GM23338 (cell line): ENCODE measurements around the gene LIPG. TPM values are rescaled to one million over a fixed set of nuclear protein-coding genes. Genes with fewer than 3 reads are reported as not detected.

ENCODE experiments used
- ATAC-seq: fragments of 200-7000 bp; cut with Tn5 transposase; 3 replicates; pipeline ENCODE4 v1.9.1; 2020
- DNase-seq: peaks from one replicate; pipeline ENCODE4 v3.0.0-alpha.2; 2015; ENCODE audit warnings: low spot score
- H2AFZ ChIP-seq: fragments of 200-600 bp; sonication (generic); 2 replicates; pipeline ENCODE4 v1.8.0; 2016; ENCODE audit warnings: antibody characterized with exemption, mild to moderate bottlenecking, moderate library complexity
- H3F3A ChIP-seq: fragments of 200-600 bp; sonication (generic); replicated peaks from 2 replicates; pipeline ENCODE4 v1.8.0; 2017; ENCODE audit warnings: antibody characterized with exemption, mixed run types, low read depth
- H3K27ac ChIP-seq: fragments of 200-600 bp; sonication (generic); 2 replicates; pipeline ENCODE4 v1.6.1; 2016; ENCODE audit warnings: low read depth
- H3K27me3 ChIP-seq: fragments of 200-600 bp; sonication (generic); 2 replicates; pipeline ENCODE4 v1.8.0; 2016; ENCODE audit warnings: mild to moderate bottlenecking, mixed run types, moderate library complexity; ENCODE audit not compliant: insufficient read depth
- H3K36me3 ChIP-seq: fragments of 200-600 bp; sonication (generic); 2 replicates; pipeline ENCODE4 v1.8.0; 2016; ENCODE audit warnings: mild to moderate bottlenecking; ENCODE audit not compliant: insufficient read depth
- H3K4me1 ChIP-seq: fragments of 200-600 bp; sonication (generic); 2 replicates; pipeline ENCODE4 v1.8.0; 2016; ENCODE audit warnings: mild to moderate bottlenecking, moderate library complexity; ENCODE audit not compliant: insufficient read depth
- H3K4me2 ChIP-seq: fragments of 200-600 bp; sonication (generic); 2 replicates; pipeline ENCODE4 v1.7.1; 2017; ENCODE audit warnings: mixed run types
- H3K4me3 ChIP-seq: fragments of 200-600 bp; sonication (generic); 2 replicates; pipeline ENCODE4 v1.6.1; 2016; ENCODE audit warnings: mixed run types
- H3K79me2 ChIP-seq: fragments of 200-600 bp; sonication (generic); replicated peaks from 2 replicates; pipeline ENCODE4 v1.8.0; 2017; ENCODE audit warnings: mild to moderate bottlenecking; ENCODE audit not compliant: insufficient read depth
- H3K9me2 ChIP-seq: fragments of 200-600 bp; sonication (generic); 2 replicates; pipeline ENCODE4 v1.8.0; 2017; ENCODE audit not compliant: insufficient read depth
- H4K20me1 ChIP-seq: fragments of 200-600 bp; sonication (generic); replicated peaks from 2 replicates; pipeline ENCODE4 v1.8.0; 2017; ENCODE audit warnings: mild to moderate bottlenecking; ENCODE audit not compliant: insufficient read depth
- H3K27ac Mint-ChIP-seq: 2 replicates; pipeline ENCODE4 v1.8.0; 2020; ENCODE audit warnings: inconsistent platforms, mild to moderate bottlenecking, moderate library complexity, mixed read lengths
- H3K27me3 Mint-ChIP-seq: 3 replicates; pipeline ENCODE4 v1.8.0; 2022; ENCODE audit warnings: low read depth, mild to moderate bottlenecking, moderate library complexity, mixed read lengths, inconsistent platforms; ENCODE audit not compliant: insufficient read depth, poor library complexity
- H3K36me3 Mint-ChIP-seq: 3 replicates; pipeline ENCODE4 v1.8.0; 2021; ENCODE audit warnings: low read depth, mild to moderate bottlenecking, inconsistent platforms, moderate library complexity, mixed read lengths
- H3K4me1 Mint-ChIP-seq: 3 replicates; pipeline ENCODE4 v1.8.0; 2020; ENCODE audit warnings: mild to moderate bottlenecking, inconsistent platforms, mixed read lengths
- H3K4me3 Mint-ChIP-seq: 3 replicates; pipeline ENCODE4 v1.8.0; 2021; ENCODE audit warnings: moderate library complexity, mild to moderate bottlenecking, inconsistent platforms, mixed read lengths
- H3K9me3 Mint-ChIP-seq: 3 replicates; pipeline ENCODE4 v1.8.0; 2020; ENCODE audit warnings: moderate library complexity, mild to moderate bottlenecking, inconsistent platforms, mixed read lengths
- EZH2 ChIP-seq: fragments of 200-600 bp; sonication (generic); IDR thresholded peaks from one replicate; pipeline ENCODE4 v1.8.0; 2017; ENCODE audit warnings: antibody characterized with exemption, mild to moderate bottlenecking, low read depth; ENCODE audit not compliant: unreplicated experiment
- EZH2phosphoT487 ChIP-seq: fragments of 200-600 bp; sonication (generic); IDR thresholded peaks from one replicate; pipeline ENCODE4 v1.8.1; 2018; ENCODE audit warnings: antibody characterized with exemption; ENCODE audit not compliant: unreplicated experiment
- JUNB ChIP-seq: IDR thresholded peaks from one replicate; pipeline ENCODE4 v1.6.1; 2016; ENCODE audit warnings: antibody characterized with exemption; ENCODE audit not compliant: unreplicated experiment
- NANOG ChIP-seq: IDR thresholded peaks from 2 replicates; pipeline ENCODE4 v1.6.1; 2016; ENCODE audit warnings: antibody characterized with exemption, borderline replicate concordance
- POLR2AphosphoS5 ChIP-seq: IDR thresholded peaks from 2 replicates; pipeline ENCODE4 v1.6.1; 2016; ENCODE audit warnings: antibody characterized with exemption, low read depth
- STAT1 ChIP-seq: IDR thresholded peaks from one replicate; pipeline ENCODE4 v1.6.1; 2016; ENCODE audit warnings: antibody characterized with exemption; ENCODE audit not compliant: unreplicated experiment
- ZNF114 ChIP-seq: fragments of 250-450 bp; sonication (Bioruptor Pico); IDR thresholded peaks from 2 replicates; pipeline ENCODE4 v1.5.0; 2020; ENCODE audit warnings: mild to moderate bottlenecking, moderate library complexity
- ZNF331 ChIP-seq: fragments of 250-450 bp; sonication (Bioruptor Pico); IDR thresholded peaks from 2 replicates; pipeline ENCODE4 v1.5.0; 2020; ENCODE audit warnings: low read depth, mild to moderate bottlenecking, moderate library complexity
- polyA plus RNA-seq: library from polyadenylated mRNA; unstranded; fragments of >200 nt; fragmentation: Nextera tagmentation; extraction: Ambion mirVana; gene quantifications from 2 replicates; pipeline ENCODE4 v1.2.1, GENCODE V29; 2016
- total RNA-seq: library from RNA; depleted of rRNA; stranded (reverse); fragments of >200 nt; shearing (Covaris generic); gene quantifications from 2 replicates; pipeline ENCODE4 v1.2.3, GENCODE V29; 2014
- TF ChIP-seq, protein P1 (sequence below): fragments of 250-450 bp; sonication (Bioruptor Pico); IDR thresholded peaks from 2 replicates; pipeline ENCODE4 v1.5.0; 2020; ENCODE audit warnings: mild to moderate bottlenecking, moderate library complexity
- TF ChIP-seq, protein P2 (sequence below): IDR thresholded peaks from 2 replicates; pipeline ENCODE4 v1.6.1; 2016; ENCODE audit warnings: antibody characterized with exemption
- TF ChIP-seq, protein P3 (sequence below), 2 experiments: fragments of 200-600 bp in 1 of 2; sonication (generic) in 1 of 2; conservative IDR thresholded peaks; 2 replicates each; pipeline versions ENCODE4 v1.5.1 to v1.6.1; 2016 to 2017; ENCODE audit warnings: antibody characterized with exemption in 2 of 2, low read depth in 2 of 2, mild to moderate bottlenecking in 2 of 2, moderate library complexity in 1 of 2
- TF ChIP-seq, protein P4 (sequence below): IDR thresholded peaks from one replicate; pipeline ENCODE4 v1.6.1; 2018; ENCODE audit warnings: antibody characterized with exemption; ENCODE audit not compliant: unreplicated experiment

LIPG gene
- total and polyA plus RNA-seq, 2 experiments from 2014 or later: 4.9 to 17.7 TPM

DNA sequence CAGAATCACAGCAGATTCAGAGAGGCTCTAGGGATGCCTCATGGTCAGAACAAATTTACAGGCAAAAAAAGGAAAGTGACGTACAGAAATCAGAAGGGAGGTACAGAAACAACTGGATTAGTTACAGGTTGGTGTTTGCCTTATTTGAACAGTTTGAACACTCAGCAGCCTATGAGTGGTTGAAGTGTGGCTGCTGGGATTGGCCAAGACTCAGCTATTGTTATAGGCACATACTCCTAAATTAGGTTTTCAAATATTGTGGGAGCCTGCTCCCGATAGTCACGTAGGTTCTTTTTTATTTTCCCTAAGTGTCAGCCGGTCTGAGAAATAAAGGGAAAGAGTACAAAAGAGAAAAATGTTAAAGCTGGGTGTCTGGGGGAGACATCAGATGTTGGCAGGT, 8.9 kb upstream of the LIPG start:
- H3K4me1 ChIP-seq: no peaks in the 10 kb centered on the region
- H3K9me2 ChIP-seq: 0 out of 2 replicates have a peak, but pooled peaks cover 9% of the 10 kb centered on the region
- DNase-seq (no peak), ATAC-seq (no peak)
- no peaks in the 10 kb centered on the region for H3K79me2 ChIP-seq
- peaks cover 8% of the 10 kb centered on the region for H3K4me1 Mint-ChIP-seq
- H3K4me3 ChIP-seq: no peak overlapping the region
- H3K27ac ChIP-seq: no peak overlapping the region
- no peak overlapping the region for H2AFZ ChIP-seq
- peaks cover 3% of the 10 kb centered on the region for H3K27me3 Mint-ChIP-seq
- H4K20me1 ChIP-seq: no peaks in the 10 kb centered on the region; the same call in 1 of the 2 replicates
- no peaks in the 10 kb centered on the region for H3K27me3 ChIP-seq
- H3K36me3 Mint-ChIP-seq: peaks cover 29% of the 10 kb centered on the region
- H3K36me3 ChIP-seq: no peaks in the 10 kb centered on the region
- no peaks in the 10 kb centered on the region for H3F3A ChIP-seq
- H3K9me3 Mint-ChIP-seq: peaks cover 39% of the 10 kb centered on the region
- H3K4me3 Mint-ChIP-seq: no peak overlapping the region
- TF ChIP-seq, protein P1, sequence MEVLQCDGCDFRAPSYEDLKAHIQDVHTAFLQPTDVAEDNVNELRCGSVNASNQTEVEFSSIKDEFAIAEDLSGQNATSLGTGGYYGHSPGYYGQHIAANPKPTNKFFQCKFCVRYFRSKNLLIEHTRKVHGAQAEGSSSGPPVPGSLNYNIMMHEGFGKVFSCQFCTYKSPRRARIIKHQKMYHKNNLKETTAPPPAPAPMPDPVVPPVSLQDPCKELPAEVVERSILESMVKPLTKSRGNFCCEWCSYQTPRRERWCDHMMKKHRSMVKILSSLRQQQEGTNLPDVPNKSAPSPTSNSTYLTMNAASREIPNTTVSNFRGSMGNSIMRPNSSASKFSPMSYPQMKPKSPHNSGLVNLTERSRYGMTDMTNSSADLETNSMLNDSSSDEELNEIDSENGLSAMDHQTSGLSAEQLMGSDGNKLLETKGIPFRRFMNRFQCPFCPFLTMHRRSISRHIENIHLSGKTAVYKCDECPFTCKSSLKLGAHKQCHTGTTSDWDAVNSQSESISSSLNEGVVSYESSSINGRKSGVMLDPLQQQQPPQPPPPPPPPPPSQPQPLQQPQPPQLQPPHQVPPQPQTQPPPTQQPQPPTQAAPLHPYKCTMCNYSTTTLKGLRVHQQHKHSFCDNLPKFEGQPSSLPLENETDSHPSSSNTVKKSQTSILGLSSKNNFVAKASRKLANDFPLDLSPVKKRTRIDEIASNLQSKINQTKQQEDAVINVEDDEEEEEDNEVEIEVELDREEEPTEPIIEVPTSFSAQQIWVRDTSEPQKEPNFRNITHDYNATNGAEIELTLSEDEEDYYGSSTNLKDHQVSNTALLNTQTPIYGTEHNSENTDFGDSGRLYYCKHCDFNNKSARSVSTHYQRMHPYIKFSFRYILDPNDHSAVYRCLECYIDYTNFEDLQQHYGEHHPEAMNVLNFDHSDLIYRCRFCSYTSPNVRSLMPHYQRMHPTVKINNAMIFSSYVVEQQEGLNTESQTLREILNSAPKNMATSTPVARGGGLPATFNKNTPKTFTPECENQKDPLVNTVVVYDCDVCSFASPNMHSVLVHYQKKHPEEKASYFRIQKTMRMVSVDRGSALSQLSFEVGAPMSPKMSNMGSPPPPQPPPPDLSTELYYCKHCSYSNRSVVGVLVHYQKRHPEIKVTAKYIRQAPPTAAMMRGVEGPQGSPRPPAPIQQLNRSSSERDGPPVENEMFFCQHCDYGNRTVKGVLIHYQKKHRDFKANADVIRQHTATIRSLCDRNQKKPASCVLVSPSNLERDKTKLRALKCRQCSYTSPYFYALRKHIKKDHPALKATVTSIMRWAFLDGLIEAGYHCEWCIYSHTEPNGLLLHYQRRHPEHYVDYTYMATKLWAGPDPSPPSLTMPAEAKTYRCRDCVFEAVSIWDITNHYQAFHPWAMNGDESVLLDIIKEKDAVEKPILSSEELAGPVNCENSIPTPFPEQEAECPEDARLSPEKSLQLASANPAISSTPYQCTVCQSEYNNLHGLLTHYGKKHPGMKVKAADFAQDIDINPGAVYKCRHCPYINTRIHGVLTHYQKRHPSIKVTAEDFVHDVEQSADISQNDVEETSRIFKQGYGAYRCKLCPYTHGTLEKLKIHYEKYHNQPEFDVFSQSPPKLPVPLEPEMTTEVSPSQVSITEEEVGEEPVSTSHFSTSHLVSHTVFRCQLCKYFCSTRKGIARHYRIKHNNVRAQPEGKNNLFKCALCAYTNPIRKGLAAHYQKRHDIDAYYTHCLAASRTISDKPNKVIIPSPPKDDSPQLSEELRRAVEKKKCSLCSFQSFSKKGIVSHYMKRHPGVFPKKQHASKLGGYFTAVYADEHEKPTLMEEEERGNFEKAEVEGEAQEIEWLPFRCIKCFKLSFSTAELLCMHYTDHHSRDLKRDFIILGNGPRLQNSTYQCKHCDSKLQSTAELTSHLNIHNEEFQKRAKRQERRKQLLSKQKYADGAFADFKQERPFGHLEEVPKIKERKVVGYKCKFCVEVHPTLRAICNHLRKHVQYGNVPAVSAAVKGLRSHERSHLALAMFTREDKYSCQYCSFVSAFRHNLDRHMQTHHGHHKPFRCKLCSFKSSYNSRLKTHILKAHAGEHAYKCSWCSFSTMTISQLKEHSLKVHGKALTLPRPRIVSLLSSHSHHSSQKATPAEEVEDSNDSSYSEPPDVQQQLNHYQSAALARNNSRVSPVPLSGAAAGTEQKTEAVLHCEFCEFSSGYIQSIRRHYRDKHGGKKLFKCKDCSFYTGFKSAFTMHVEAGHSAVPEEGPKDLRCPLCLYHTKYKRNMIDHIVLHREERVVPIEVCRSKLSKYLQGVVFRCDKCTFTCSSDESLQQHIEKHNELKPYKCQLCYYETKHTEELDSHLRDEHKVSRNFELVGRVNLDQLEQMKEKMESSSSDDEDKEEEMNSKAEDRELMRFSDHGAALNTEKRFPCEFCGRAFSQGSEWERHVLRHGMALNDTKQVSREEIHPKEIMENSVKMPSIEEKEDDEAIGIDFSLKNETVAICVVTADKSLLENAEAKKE (CRISPR knock-in tag): no peak
- TF ChIP-seq STAT1: no peak
- no peak for TF ChIP-seq NANOG
- no peak for TF ChIP-seq JUNB
- TF ChIP-seq, protein P2, sequence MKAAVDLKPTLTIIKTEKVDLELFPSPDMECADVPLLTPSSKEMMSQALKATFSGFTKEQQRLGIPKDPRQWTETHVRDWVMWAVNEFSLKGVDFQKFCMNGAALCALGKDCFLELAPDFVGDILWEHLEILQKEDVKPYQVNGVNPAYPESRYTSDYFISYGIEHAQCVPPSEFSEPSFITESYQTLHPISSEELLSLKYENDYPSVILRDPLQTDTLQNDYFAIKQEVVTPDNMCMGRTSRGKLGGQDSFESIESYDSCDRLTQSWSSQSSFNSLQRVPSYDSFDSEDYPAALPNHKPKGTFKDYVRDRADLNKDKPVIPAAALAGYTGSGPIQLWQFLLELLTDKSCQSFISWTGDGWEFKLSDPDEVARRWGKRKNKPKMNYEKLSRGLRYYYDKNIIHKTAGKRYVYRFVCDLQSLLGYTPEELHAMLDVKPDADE: no peak
- TF ChIP-seq EZH2phosphoT487: no peak
- no peak for TF ChIP-seq POLR2AphosphoS5
- no peak for TF ChIP-seq ZNF331 (CRISPR knock-in tag)
- TF ChIP-seq ZNF114: no peak
- TF ChIP-seq, protein P3, sequence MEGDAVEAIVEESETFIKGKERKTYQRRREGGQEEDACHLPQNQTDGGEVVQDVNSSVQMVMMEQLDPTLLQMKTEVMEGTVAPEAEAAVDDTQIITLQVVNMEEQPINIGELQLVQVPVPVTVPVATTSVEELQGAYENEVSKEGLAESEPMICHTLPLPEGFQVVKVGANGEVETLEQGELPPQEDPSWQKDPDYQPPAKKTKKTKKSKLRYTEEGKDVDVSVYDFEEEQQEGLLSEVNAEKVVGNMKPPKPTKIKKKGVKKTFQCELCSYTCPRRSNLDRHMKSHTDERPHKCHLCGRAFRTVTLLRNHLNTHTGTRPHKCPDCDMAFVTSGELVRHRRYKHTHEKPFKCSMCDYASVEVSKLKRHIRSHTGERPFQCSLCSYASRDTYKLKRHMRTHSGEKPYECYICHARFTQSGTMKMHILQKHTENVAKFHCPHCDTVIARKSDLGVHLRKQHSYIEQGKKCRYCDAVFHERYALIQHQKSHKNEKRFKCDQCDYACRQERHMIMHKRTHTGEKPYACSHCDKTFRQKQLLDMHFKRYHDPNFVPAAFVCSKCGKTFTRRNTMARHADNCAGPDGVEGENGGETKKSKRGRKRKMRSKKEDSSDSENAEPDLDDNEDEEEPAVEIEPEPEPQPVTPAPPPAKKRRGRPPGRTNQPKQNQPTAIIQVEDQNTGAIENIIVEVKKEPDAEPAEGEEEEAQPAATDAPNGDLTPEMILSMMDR (conservative IDR thresholded peaks at IDR 0.05; ENCODE audit: low read depth in 2 of 2): no peak
- TF ChIP-seq, protein P4, sequence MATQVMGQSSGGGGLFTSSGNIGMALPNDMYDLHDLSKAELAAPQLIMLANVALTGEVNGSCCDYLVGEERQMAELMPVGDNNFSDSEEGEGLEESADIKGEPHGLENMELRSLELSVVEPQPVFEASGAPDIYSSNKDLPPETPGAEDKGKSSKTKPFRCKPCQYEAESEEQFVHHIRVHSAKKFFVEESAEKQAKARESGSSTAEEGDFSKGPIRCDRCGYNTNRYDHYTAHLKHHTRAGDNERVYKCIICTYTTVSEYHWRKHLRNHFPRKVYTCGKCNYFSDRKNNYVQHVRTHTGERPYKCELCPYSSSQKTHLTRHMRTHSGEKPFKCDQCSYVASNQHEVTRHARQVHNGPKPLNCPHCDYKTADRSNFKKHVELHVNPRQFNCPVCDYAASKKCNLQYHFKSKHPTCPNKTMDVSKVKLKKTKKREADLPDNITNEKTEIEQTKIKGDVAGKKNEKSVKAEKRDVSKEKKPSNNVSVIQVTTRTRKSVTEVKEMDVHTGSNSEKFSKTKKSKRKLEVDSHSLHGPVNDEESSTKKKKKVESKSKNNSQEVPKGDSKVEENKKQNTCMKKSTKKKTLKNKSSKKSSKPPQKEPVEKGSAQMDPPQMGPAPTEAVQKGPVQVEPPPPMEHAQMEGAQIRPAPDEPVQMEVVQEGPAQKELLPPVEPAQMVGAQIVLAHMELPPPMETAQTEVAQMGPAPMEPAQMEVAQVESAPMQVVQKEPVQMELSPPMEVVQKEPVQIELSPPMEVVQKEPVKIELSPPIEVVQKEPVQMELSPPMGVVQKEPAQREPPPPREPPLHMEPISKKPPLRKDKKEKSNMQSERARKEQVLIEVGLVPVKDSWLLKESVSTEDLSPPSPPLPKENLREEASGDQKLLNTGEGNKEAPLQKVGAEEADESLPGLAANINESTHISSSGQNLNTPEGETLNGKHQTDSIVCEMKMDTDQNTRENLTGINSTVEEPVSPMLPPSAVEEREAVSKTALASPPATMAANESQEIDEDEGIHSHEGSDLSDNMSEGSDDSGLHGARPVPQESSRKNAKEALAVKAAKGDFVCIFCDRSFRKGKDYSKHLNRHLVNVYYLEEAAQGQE: no peak
- TF ChIP-seq EZH2: no peak
- H3K27ac Mint-ChIP-seq: no peak overlapping the region
- H3K4me2 ChIP-seq: no peak overlapping the region
